NCI-H226 (cell line): ENCODE results near the gene COL24A1.
A peak's percentile ranks its signal among the peaks of the same experiment; 100 is the strongest.
"Not testable (repeated sequence)": the region's sequence is repeated elsewhere in the genome, so short reads cannot be mapped to it uniquely, and the experiment has no call there.

ENCODE experiments used
- DNase-seq: peaks from one replicate; pipeline ENCODE4 v3.0.0-alpha.2; 2015

Gene COL24A1

DNA sequence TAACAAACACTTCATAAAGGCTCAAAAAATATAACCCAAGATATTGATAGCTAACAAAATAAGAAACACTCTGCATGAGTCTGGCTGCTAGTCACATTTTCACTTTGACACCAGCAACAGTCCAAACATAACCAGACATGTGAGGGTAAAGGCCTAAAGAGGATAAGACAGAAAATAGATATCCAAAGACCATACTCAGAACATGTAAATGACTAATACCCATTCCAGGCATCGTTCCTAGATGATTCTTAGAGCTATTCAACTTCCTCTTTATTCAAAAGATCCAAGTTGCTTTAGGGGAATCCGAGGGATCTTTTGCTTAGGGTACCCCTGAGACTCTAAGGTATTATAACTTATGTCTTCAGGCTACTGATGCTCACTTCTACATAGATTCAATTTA lies 5.1 kb downstream of the COL24A1 start:
- peak; percentile 41 for DNase-seq

DNA sequence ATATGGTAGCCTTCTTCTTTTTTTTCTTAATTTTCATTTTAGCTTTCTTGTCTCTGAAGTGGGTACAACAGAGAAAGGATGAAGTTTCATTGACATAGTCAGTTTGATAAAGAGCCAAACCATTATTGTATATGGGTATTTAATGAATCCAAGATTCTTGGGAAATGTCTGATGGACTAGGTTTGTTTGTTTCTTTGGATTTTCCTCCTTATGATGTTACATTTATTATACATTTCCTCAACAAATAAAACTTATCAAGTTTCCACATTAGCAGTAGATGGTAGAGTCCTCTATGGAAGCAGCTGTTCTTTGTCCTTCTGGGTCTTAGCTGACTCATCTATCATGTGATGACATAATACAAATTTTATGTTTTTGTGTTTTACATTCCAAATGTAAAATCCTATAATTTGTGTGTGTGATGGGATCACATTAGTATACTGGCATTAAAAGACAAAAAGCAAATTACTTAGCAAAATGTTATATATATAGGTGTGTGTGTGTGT lies 6.0 kb downstream of the COL24A1 start:
- no peak for DNase-seq

GRCh38 chr1:86149591-86149990 lies 7.0 kb downstream of the COL24A1 start:
- DNase-seq, result no peak

DNA sequence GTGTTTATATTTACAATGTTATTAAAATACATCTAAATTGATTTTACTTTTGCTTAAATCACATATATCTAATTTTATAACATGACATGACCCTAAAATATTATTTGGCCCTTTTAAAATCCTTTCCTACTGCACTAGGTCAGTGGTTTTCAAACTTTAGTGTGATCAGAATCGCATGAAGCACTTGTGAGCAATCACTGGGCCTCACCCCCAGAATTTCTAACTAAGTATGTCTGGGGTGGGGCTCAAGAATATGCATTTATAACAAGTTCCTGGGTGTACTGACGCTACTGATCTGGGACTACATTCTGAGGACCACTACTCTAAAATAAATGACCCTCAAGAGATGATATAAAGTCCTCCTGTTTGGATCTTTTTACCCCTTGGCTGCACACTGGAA lies 8.8 kb downstream of the COL24A1 start:
- DNase-seq, result no peak

DNA sequence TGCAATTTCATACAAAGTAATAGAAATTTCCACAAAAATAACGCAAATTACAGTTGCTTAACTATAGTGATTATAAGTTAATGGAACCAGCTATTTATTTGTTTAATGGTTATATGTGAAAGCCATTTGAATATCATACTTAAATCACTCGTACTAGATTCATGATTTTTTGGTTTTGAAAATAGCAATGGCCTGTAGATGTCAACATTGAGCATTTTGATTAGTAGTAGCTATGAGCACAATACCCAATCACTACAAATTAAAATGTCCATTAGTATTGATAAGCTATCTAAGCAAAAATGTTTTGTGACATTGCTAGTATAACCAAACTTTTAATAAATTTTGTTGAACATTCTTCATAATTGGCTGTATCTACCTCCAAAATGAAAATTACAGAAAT lies 10.0 kb downstream of the COL24A1 start:
- DNase-seq, result no peak

DNA sequence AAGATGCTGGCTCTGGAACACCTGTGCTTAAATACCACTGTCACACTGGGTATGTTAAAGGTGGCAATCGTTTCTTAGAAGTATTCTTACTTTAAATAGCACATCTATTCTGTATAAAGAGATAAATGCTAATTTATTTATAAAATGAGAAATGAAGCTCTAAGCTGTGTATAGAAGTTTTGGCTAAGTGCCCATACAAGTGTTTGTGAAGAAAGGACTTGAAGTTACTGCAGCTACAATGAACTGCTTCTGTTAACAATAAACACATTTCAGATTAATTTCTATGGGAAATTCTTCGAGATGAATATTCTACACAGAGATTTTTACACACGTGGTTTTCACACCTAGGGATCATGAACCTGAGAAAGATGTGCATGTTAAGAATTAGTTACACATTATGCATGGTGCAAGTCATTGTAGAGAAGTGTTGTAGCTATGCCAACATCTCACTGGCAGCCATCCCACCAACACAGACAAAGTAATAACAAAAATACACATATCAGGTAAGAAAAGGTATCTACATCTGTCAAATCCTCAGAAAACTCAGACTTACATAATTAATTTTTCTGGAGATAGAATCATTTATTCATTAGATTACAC lies 16.2 kb downstream of the COL24A1 start:
- DNase-seq, result no peak

- peak; percentile 15 for DNase-seq
Observed at GRCh38 chr1:86138746-86139145, 17.8 kb downstream of the COL24A1 start.

DNA sequence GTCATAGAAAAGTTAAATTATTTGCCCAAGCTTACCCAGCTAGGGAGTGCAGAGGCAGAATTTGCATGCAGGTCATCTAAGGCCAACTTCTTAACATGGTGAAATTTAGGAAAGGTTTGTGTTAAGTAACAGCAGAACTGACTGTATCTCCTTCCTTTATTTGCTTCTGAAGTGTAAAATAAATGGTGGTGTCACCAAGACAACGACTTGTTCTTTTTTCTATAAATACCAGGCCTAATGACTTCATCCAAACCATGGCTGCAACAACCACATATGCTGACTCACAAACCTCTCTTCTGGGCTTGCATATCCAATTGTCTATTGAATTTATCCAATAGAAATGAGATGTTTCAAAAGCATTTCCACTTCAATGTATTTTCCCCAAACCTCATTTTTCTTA lies 19.1 kb downstream of the COL24A1 start:
- DNase-seq, result peak; percentile 60

DNA sequence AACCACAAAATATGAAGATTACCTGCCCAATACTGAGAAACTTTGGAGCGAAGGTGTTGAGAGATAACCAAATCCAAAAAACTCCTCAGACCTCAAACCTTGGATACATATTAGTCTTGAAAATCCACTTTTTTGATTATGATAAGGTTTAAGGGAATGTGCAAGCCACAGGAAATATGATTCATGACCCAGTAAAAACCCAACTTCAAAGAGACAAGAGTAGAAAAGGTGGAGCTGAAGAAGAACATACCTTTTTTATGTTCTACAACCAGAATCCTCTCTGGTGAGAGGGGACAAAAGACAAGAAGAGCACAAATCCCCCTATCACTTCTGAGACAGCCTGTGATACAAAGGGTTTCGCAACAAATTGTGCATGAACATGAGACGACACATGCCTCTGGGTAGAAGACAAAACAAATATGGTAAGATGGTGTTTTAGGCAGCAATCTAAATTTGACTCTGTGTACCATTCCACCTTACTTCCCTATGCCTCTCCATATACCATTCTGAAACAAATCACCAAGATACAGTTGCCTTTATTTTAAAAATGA lies 37.3 kb downstream of the COL24A1 start:
- peak; percentile 11 for DNase-seq

GRCh38 chr1:86114816-86115400 lies 41.7 kb downstream of the COL24A1 start:
- DNase-seq, result no peak

DNA sequence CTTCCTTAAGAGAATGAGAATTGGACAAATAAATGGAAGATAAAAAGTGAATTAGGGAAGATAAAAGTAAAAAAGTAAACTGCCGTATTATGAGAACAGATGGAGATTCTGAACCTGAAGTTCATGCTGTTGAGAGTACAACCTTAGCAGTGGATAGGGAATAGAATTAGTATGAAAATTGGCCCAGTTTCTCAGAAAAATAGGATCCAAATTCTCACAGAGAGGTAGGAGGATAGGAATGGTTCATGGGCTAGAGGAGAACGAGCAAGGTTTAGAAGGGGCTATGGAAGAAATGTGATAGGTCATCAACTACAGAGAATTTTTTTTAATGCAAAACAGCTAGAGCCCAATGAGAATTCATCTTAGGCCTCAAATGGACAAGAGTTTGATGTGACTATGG lies 42.3 kb downstream of the COL24A1 start:
- DNase-seq, result no peak

DNA sequence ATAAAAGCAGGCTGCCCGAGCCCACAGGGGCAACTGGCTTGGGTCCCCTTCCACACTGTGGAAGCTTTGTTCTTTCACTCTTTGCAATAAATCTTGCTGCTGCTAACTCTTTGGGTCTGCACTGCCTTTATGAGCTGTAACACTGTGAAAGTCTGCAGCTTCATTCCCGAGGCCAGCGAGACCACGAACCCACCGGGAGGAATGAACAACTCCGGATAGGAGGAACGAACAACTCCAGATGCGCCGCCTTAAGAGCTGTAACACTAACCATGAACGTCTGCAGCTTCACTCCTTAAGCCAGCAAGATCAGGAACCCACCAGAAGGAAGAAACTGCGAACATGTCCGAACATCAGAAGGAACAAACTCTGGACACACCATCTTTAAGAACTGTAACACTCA lies 45.0 kb downstream of the COL24A1 start:
- DNase-seq, result not testable (repeated sequence)

GRCh38 chr1:86110451-86111129 lies 46.0 kb downstream of the COL24A1 start:
- no peak for DNase-seq

- no peak for DNase-seq
Observed at GRCh38 chr1:86105533-86105866, 51.1 kb downstream of the COL24A1 start.

- DNase-seq, result no peak
Observed at GRCh38 chr1:86104606-86105532, 51.7 kb downstream of the COL24A1 start.

DNA sequence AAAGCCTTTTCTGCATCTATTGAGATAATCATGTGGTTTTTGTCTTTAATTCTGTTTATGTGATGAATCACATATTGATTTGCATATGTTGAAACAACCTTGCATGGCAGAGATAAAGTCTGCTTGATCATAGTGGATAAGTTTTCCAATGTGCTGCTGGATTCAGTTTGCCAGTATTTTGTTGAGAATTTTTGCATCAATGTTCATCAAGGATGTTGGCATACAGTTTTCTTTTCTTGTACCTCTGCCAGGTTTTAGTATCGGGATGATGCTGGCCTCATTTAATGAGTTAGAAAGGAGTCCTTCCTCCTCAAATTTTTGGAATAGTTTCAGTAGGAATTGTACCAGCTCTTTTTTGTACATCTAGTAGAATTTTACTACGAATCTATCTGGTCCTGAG lies 55.0 kb downstream of the COL24A1 start:
- DNase-seq, result no peak

DNA sequence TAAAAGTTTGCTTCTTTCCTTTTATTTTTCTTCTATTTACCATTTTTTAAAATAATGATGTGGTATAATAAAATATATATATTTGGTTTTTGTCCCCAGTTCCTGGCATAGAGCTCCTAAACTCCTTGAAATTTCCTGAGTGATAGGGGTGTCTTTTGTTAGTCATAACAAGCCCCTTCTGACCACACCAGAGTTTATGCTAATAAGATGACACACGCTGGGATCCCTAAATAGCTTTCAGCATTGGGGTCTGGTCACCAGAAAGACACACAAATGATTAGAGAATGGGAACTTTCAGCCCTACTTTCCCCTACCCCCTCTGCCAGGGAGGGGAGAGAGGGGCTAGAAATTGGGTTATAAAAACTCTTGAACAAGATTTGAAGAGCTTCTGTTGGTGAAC lies 56.2 kb downstream of the COL24A1 start:
- no peak for DNase-seq

DNA sequence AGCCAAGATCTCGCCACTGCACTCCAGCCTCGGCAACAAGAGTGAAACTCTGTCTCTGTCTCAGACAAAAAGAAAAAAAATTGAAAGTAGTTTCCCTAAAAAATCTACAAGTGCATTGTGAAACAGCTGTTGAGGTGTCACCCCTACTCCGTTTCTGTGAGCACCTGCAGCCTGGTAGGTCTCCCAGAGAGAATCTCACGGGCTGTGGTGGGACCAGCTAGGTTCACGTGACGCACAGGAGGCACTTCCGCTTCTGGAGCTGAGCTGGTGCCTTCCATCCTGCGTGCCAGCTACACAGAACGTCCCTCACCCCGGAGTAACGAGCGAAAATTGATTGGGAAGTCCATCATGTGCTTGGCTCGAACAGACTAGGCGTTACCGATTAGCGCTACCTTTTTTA lies 66.8 kb downstream of the COL24A1 start:
- no peak for DNase-seq

GRCh38 chr1:86085741-86086409 lies 70.7 kb downstream of the COL24A1 start:
- DNase-seq, result no peak

GRCh38 chr1:86084998-86085397 lies 71.6 kb downstream of the COL24A1 start:
- DNase-seq, result no peak

DNA sequence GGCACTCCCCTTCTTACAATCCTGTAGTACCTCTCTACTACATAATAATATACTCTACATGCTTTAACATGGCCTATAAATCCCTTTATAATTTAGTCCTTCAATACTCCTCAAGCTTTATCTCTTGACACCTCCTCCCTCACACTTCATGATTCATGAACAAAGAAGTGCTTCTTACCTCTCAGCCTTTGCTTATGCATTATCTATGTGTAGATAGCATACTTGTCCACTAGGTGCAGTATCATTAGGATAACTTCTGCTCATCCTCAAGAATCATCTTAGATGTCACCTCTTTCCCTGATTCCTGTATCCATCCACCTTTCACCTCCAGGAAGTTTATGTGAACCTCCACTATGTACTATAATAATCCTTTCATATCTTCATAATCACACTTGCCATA lies 74.4 kb downstream of the COL24A1 start:
- DNase-seq, result peak; percentile 57

DNA sequence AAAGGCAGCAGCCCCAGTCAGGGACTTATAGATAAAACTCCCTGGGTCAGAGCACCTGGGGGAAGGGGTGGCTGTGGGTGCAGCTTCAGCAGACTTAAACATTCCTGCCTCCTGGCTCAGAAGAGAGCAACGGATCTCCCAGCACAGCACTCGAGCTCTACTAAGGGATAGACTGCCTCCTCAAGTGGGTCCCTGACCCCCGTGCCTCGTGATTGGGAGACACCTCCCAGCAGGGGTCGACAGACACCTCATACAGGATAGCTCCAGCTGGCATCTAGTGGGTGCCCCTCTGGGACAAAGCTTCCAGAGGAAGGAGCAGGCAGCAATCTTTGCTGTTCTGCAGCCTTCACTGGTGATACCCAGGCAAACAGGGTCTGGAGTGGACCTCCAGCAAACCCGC lies 84.1 kb downstream of the COL24A1 start:
- DNase-seq, result not testable (repeated sequence)

- DNase-seq, result not testable (repeated sequence)
Observed at GRCh38 chr1:86071870-86072269, 84.7 kb downstream of the COL24A1 start.
